ACC112 (cell line): Measurements from ENCODE around the gene RBM8A.

Experiments
- H2AFZ ChIP-seq: fragments of 200-600 bp; sonication (generic); one replicate; pipeline ENCODE4 v1.6.0; 2017; ENCODE audit warnings: antibody characterized with exemption, low read length; ENCODE audit not compliant: unreplicated experiment
- H3K27ac ChIP-seq: fragments of 200-600 bp; sonication (generic); 2 replicates; pipeline ENCODE4 v1.5.1; 2014; ENCODE audit warnings: low read depth, mild to moderate bottlenecking, antibody characterized with exemption, low read length, moderate library complexity
- H3K27me3 ChIP-seq: fragments of 200-600 bp; sonication (generic); 2 replicates; pipeline ENCODE4 v1.6.1; 2014; ENCODE audit warnings: mild to moderate bottlenecking, antibody characterized with exemption, low read length, moderate library complexity, mixed read lengths; ENCODE audit not compliant: insufficient read depth
- H3K36me3 ChIP-seq: fragments of 200-600 bp; sonication (generic); 2 replicates; pipeline ENCODE4 v1.6.1; 2016; ENCODE audit warnings: mild to moderate bottlenecking, antibody characterized with exemption, low read length, moderate library complexity, mixed read lengths; ENCODE audit not compliant: insufficient read depth
- H3K4me1 ChIP-seq: fragments of 200-600 bp; sonication (generic); one replicate; pipeline ENCODE4 v1.6.1; 2016; ENCODE audit warnings: low read length, mixed read lengths; ENCODE audit not compliant: insufficient read depth, unreplicated experiment, control insufficient read depth
- H3K4me3 ChIP-seq: fragments of 200-600 bp; sonication (generic); 2 replicates; pipeline ENCODE4 v1.5.1; 2014; ENCODE audit warnings: mild to moderate bottlenecking, low read depth, low read length
- H3K79me2 ChIP-seq: fragments of 200-600 bp; sonication (generic); one replicate; pipeline ENCODE4 v1.6.0; 2016; ENCODE audit warnings: low read length; ENCODE audit not compliant: control insufficient read depth, unreplicated experiment, insufficient read depth

Gene RBM8A

GRCh38 chr1:145878724-145879123 is 48.6 kb downstream of the RBM8A start:
- Histone ChIP-seq H2AFZ (no peak overlapping the region), H3K4me3 (no peak overlapping the region), H3K36me3 (no peaks in the 10 kb centered on the region), H3K79me2 (no peaks in the 10 kb centered on the region), H3K27ac (no peak overlapping the region), H3K4me1 (no peaks in the 10 kb centered on the region), H3K27me3 (no peaks in the 10 kb centered on the region; the same call in 1 of the 2 replicates)

GRCh38 chr1:145877923-145878486 is 49.3 kb downstream of the RBM8A start:
- H3K27me3 ChIP-seq, result no peaks in the 10 kb centered on the region; the same call in 1 of the 2 replicates

GRCh38 chr1:145874646-145875045 is 52.6 kb downstream of the RBM8A start:
- Histone ChIP-seq H3K79me2 (no peaks in the 10 kb centered on the region), H3K4me1 (peaks cover 14% of the 10 kb centered on the region), H3K4me3 (no peak overlapping the region), H3K36me3 (no peaks in the 10 kb centered on the region), H3K27me3 (no peaks in the 10 kb centered on the region; the same call in 1 of the 2 replicates), H3K27ac (no peak overlapping the region), H2AFZ (no peak overlapping the region)

More at GRCh38 chr1:145877923-145878486, 49.3 kb downstream of the RBM8A start:
- H3K4me3 ChIP-seq, result no peak overlapping the region
- no peaks in the 10 kb centered on the region for H3K36me3 ChIP-seq
- H3K27ac ChIP-seq, result no peak overlapping the region
- H2AFZ ChIP-seq, result no peak overlapping the region
- H3K79me2 ChIP-seq, result no peaks in the 10 kb centered on the region
- no peaks in the 10 kb centered on the region for H3K4me1 ChIP-seq

- Histone ChIP-seq H3K27me3 (no peaks in the 10 kb centered on the region; the same call in 1 of the 2 replicates), H3K4me3 (peak overlapping the region; percentile 67), H3K36me3 (no peaks in the 10 kb centered on the region), H3K4me1 (peaks cover 14% of the 10 kb centered on the region), H3K79me2 (no peaks in the 10 kb centered on the region), H3K27ac (no peak overlapping the region), H2AFZ (peak overlapping the region; percentile 54)
Measured at GRCh38 chr1:145871994-145872924, 55.0 kb downstream of the RBM8A start.
